ENCODE measurements around the gene KRTAP26-1. TPM values are rescaled to one million over a fixed set of nuclear protein-coding genes. Genes with fewer than 3 reads are reported as not detected.

Gene KRTAP26-1
- total RNA-seq, 1 experiment from 2014 or later: not detected

GRCh38 chr21:30333736-30334135 lies 13.6 kb upstream of the KRTAP26-1 start:
- TF ChIP-seq EZH2 (IDR thresholded peaks at IDR 0.05; ENCODE audit: low read depth): no peak

DNA sequence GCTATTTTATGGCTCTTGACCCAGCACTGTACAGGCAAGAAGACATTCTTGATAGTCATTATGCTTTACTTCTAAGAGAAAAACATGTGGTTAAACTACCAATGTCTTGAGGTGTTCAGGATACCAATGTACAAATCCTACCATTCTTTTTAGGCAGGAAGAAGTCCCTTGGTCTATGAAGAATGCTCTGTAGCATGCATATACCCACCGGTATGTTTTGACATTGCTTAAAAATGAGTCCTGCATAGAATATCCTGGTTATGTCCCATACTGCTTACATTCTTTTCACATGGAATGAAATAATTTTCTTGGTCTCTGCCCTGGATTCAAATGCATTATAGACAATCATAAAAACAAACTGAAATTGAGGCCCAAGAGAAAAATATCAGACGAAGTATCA lies 12.6 kb upstream of the KRTAP26-1 start:
- Histone ChIP-seq H3F3A (ENCODE audit: insufficient read depth, low read depth) (no peaks in the 10 kb centered on the region), H3K4me1 (replicated peaks; ENCODE audit: insufficient read depth) (peaks cover 2% of the 10 kb centered on the region; the same call in 1 of the 2 replicates), H3K79me2 (ENCODE audit: low read depth) (no peaks in the 10 kb centered on the region), H2AFZ (no peak overlapping the region), H3K9me2 (ENCODE audit: insufficient read depth) (no peaks in the 10 kb centered on the region), H3K4me2 (no peak overlapping the region), H3K36me3 (ENCODE audit: low read depth) (no peaks in the 10 kb centered on the region), H3K4me3 (no peak overlapping the region), H3K9me3 (ENCODE audit: insufficient read depth, low read depth) (no peaks in the 10 kb centered on the region), H4K20me1 (ENCODE audit: insufficient read depth) (no peaks in the 10 kb centered on the region), H3K27me3 (ENCODE audit: insufficient read depth, low read depth) (no peaks in the 10 kb centered on the region), H3K27ac (no peak overlapping the region)
- no peak for TF ChIP-seq CTCF (conservative IDR thresholded peaks at IDR 0.05)
- TF ChIP-seq EZH2 (IDR thresholded peaks at IDR 0.05; ENCODE audit: low read depth): no peak
- POLR2A ChIA-PET (ENCODE audit: unreplicated experiment): no interaction called here
- DNase-seq: no peak
- intact Hi-C loops (cut with micrococcal nuclease; ENCODE audit: unreplicated experiment): no loop called here
- CTCF ChIA-PET: no interaction called here
- BruUV-seq (replicated peaks): no TSS peak

More at GRCh38 chr21:30333736-30334135, 13.6 kb upstream of the KRTAP26-1 start:
- Histone ChIP-seq H3K79me2 (ENCODE audit: low read depth) (no peaks in the 10 kb centered on the region), H4K20me1 (ENCODE audit: insufficient read depth) (no peaks in the 10 kb centered on the region), H2AFZ (no peak overlapping the region), H3K27ac (no peak overlapping the region), H3K9me3 (ENCODE audit: insufficient read depth, low read depth) (no peaks in the 10 kb centered on the region), H3K4me2 (no peak overlapping the region), H3K9me2 (ENCODE audit: insufficient read depth) (no peaks in the 10 kb centered on the region), H3K27me3 (ENCODE audit: insufficient read depth, low read depth) (no peaks in the 10 kb centered on the region), H3K4me3 (no peak overlapping the region), H3K36me3 (ENCODE audit: low read depth) (no peaks in the 10 kb centered on the region), H3F3A (ENCODE audit: insufficient read depth, low read depth) (no peaks in the 10 kb centered on the region), H3K4me1 (replicated peaks; ENCODE audit: insufficient read depth) (peaks cover 8% of the 10 kb centered on the region)
- intact Hi-C loops (cut with micrococcal nuclease; ENCODE audit: unreplicated experiment): no loop called here
- CTCF ChIA-PET: no interaction called here
- BruUV-seq (replicated peaks): no TSS peak
- POLR2A ChIA-PET (ENCODE audit: unreplicated experiment): no interaction called here
- no peak for DNase-seq

GRCh38 chr21:30329203-30329875 lies 9.2 kb upstream of the KRTAP26-1 start:
- Histone ChIP-seq H3K27ac (no peak overlapping the region), H3K9me2 (ENCODE audit: insufficient read depth) (no peaks in the 10 kb centered on the region), H3K27me3 (ENCODE audit: insufficient read depth, low read depth) (no peaks in the 10 kb centered on the region), H3K36me3 (ENCODE audit: low read depth) (no peaks in the 10 kb centered on the region), H3K4me3 (no peak overlapping the region), H3K9me3 (ENCODE audit: insufficient read depth, low read depth) (no peaks in the 10 kb centered on the region), H4K20me1 (ENCODE audit: insufficient read depth) (no peaks in the 10 kb centered on the region), H3K79me2 (ENCODE audit: low read depth) (no peaks in the 10 kb centered on the region), H2AFZ (no peak overlapping the region), H3K4me1 (replicated peaks; ENCODE audit: insufficient read depth) (no peaks in the 10 kb centered on the region), H3F3A (ENCODE audit: insufficient read depth, low read depth) (no peaks in the 10 kb centered on the region), H3K4me2 (no peak overlapping the region)
- POLR2A ChIA-PET (ENCODE audit: unreplicated experiment): interaction anchor here (0.7 kb wide), 1 partner anchor 44 kb away, joined by 3 read pairs; no protein-coding TSS in a partner anchor
- TF ChIP-seq EZH2 (IDR thresholded peaks at IDR 0.05; ENCODE audit: low read depth) (no peak), CTCF (conservative IDR thresholded peaks at IDR 0.05) (no peak)
- BruUV-seq (replicated peaks): no TSS peak
- intact Hi-C loops (cut with micrococcal nuclease; ENCODE audit: unreplicated experiment): no loop called here
- CTCF ChIA-PET: no interaction called here
- no peak for DNase-seq

GRCh38 chr21:30326390-30326789 lies 6.3 kb upstream of the KRTAP26-1 start:
- H3K27ac ChIP-seq: no peak overlapping the region
- intact Hi-C loops (cut with micrococcal nuclease; ENCODE audit: unreplicated experiment): no loop called here
- DNase-seq: no peak
- no peak overlapping the region for H2AFZ ChIP-seq
- H3F3A ChIP-seq (ENCODE audit: insufficient read depth, low read depth): no peaks in the 10 kb centered on the region
- no peaks in the 10 kb centered on the region for H4K20me1 ChIP-seq (ENCODE audit: insufficient read depth)
- no peaks in the 10 kb centered on the region for H3K4me1 ChIP-seq (replicated peaks; ENCODE audit: insufficient read depth)
- H3K36me3 ChIP-seq (ENCODE audit: low read depth): no peaks in the 10 kb centered on the region
- no peaks in the 10 kb centered on the region for H3K9me3 ChIP-seq (ENCODE audit: insufficient read depth, low read depth)
- no peak overlapping the region for H3K4me2 ChIP-seq
- H3K4me3 ChIP-seq: no peak overlapping the region
- POLR2A ChIA-PET (ENCODE audit: unreplicated experiment): no interaction called here
- TF ChIP-seq EZH2 (IDR thresholded peaks at IDR 0.05; ENCODE audit: low read depth) (no peak), CTCF (conservative IDR thresholded peaks at IDR 0.05) (no peak)
- no peaks in the 10 kb centered on the region for H3K9me2 ChIP-seq (ENCODE audit: insufficient read depth)
- BruUV-seq (replicated peaks): no TSS peak
- CTCF ChIA-PET: no interaction called here
- H3K79me2 ChIP-seq (ENCODE audit: low read depth): no peaks in the 10 kb centered on the region
- H3K27me3 ChIP-seq (ENCODE audit: insufficient read depth, low read depth): no peaks in the 10 kb centered on the region

Data from PC-9 (cell line).